Vagina (tissue), 2 donors: ENCODE measurements around the gene SOWAHA. TPM values are rescaled to one million over a fixed set of nuclear protein-coding genes. Genes with fewer than 3 reads are reported as not detected.

Experiments used
- DNase-seq, 2 donors: peaks; one replicate each; pipeline ENCODE4 v3.0.0-alpha.2; 2017; ENCODE audit errors: extremely low spot score in 2 of 2
- H3K27ac ChIP-seq: fragments of 200-600 bp; sonication (generic); one replicate; pipeline ENCODE4 v1.5.1; 2019
- H3K27me3 ChIP-seq: fragments of 200-600 bp; sonication (generic); one replicate; pipeline ENCODE4 v1.5.1; 2019
- H3K36me3 ChIP-seq, 2 donors: fragments of 200-600 bp; sonication (generic); one replicate each; pipeline ENCODE4 v1.5.1; 2017 to 2019
- H3K4me1 ChIP-seq: fragments of 200-600 bp; sonication (generic); one replicate; pipeline ENCODE4 v1.5.1; 2019
- H3K4me3 ChIP-seq, 2 donors: fragments of 200-600 bp; sonication (generic); 1 replicate in 1 of 2; 2 replicates in 1 of 2; pipeline ENCODE4 v1.5.1; 2016 to 2019
- H3K9me3 ChIP-seq: fragments of 200-600 bp; sonication (generic); one replicate; pipeline ENCODE4 v1.5.1; 2019
- CTCF ChIP-seq, 3 experiments: fragments of 450-650 bp in 2 of 3; fragments of 200-600 bp in 1 of 3; sonication (generic) in 1 of 3; IDR thresholded peaks; one replicate each; pipeline ENCODE4 v1.5.1; 2017 to 2019; ENCODE audit warnings: antibody characterized with exemption in 3 of 3, mild to moderate bottlenecking in 2 of 3, moderate library complexity in 2 of 3
- POLR2A ChIP-seq, 2 donors: fragments of 450-650 bp; IDR thresholded peaks; one replicate each; pipeline ENCODE4 v1.6.1; 2017; ENCODE audit warnings: antibody characterized with exemption in 2 of 2, mild to moderate bottlenecking in 2 of 2, moderate library complexity in 2 of 2
- POLR2AphosphoS5 ChIP-seq, 2 donors: sonication (generic); formaldehyde crosslinking; IDR thresholded peaks; one replicate each; pipeline ENCODE4 v1.9.0; 2017; ENCODE audit warnings: antibody characterized with exemption in 2 of 2, mild to moderate bottlenecking in 2 of 2, low read depth in 1 of 2; ENCODE audit not compliant: insufficient read depth in 1 of 2
- intact Hi-C: fragments of 100-400 bp; cut with DNase I; formaldehyde crosslinking; loops from one replicate; pipeline ENCODE4 v1.15.1; 2023
- total RNA-seq: library from RNA; depleted of rRNA; stranded (reverse); fragments of >200 nt; gene quantifications from one replicate; pipeline ENCODE4 v1.2.3, GENCODE V29; 2016

The SOWAHA gene
- total RNA-seq, 1 donor from 2014 or later, result not detected

DNA sequence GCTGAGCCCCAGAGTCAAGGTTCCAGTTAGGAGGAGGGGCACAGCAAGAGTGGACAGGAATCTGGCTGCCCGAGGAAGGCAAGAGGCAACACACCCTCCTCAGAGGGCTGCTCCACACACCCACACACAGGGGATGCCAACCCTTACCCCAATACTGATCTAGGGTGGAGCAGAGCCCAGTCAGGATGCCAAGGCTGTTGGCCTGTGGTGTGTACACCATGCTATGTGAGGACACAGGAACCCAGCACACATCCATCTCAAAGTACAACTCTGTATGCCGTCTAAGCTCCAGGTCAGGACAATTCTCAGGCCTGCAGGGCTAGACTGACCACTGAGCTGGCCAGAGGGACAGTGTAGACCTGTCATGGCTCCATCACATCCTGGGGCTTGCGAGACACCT, 38.7 kb upstream of the SOWAHA start:
- no peak overlapping the region for H3K4me3 ChIP-seq
- DNase-seq, result no peak
- TF ChIP-seq CTCF (IDR thresholded peaks at IDR 0.05) (no peak), POLR2A (IDR thresholded peaks at IDR 0.05) (no peak), POLR2AphosphoS5 (IDR thresholded peaks at IDR 0.05; ENCODE audit: insufficient read depth in 1 of 2, low read depth in 1 of 2) (no peak)
- no peaks in the 10 kb centered on the region for H3K36me3 ChIP-seq
- H3K27ac ChIP-seq, result no peak overlapping the region
- intact Hi-C loops, result no loop called here
- H3K4me1 ChIP-seq, result peaks cover 71% of the 10 kb centered on the region
- no peaks in the 10 kb centered on the region for H3K9me3 ChIP-seq
- no peaks in the 10 kb centered on the region for H3K27me3 ChIP-seq

- Histone ChIP-seq H3K4me3 (no peak overlapping the region), H3K9me3 (no peaks in the 10 kb centered on the region), H3K4me1 (peaks cover 68% of the 10 kb centered on the region), H3K27me3 (no peaks in the 10 kb centered on the region), H3K27ac (peak overlapping the region; percentile 9), H3K36me3 (no peaks in the 10 kb centered on the region)
- intact Hi-C loops, result no loop called here
- TF ChIP-seq POLR2A (IDR thresholded peaks at IDR 0.05) (no peak), POLR2AphosphoS5 (IDR thresholded peaks at IDR 0.05; ENCODE audit: insufficient read depth in 1 of 2, low read depth in 1 of 2) (no peak), CTCF (IDR thresholded peaks at IDR 0.05) (no peak)
- no peak for DNase-seq
Observed at GRCh38 chr5:132774896-132775295, 38.2 kb upstream of the SOWAHA start.

- Histone ChIP-seq H3K9me3 (no peaks in the 10 kb centered on the region), H3K27ac (peak overlapping the region; percentile 86), H3K4me3 (peak overlapping the region in 1 of 2 donors; percentile 87), H3K27me3 (no peaks in the 10 kb centered on the region), H3K4me1 (peaks cover 67% of the 10 kb centered on the region), H3K36me3 (no peaks in the 10 kb centered on the region)
- intact Hi-C loops, result no loop called here
- TF ChIP-seq POLR2AphosphoS5 (IDR thresholded peaks at IDR 0.05; ENCODE audit: insufficient read depth in 1 of 2, low read depth in 1 of 2), result no peak
- TF ChIP-seq CTCF (IDR thresholded peaks at IDR 0.05), result no peak
- no peak for TF ChIP-seq POLR2A (IDR thresholded peaks at IDR 0.05)
- no peak for DNase-seq
Observed at GRCh38 chr5:132775476-132775961, 37.6 kb upstream of the SOWAHA start.

DNA sequence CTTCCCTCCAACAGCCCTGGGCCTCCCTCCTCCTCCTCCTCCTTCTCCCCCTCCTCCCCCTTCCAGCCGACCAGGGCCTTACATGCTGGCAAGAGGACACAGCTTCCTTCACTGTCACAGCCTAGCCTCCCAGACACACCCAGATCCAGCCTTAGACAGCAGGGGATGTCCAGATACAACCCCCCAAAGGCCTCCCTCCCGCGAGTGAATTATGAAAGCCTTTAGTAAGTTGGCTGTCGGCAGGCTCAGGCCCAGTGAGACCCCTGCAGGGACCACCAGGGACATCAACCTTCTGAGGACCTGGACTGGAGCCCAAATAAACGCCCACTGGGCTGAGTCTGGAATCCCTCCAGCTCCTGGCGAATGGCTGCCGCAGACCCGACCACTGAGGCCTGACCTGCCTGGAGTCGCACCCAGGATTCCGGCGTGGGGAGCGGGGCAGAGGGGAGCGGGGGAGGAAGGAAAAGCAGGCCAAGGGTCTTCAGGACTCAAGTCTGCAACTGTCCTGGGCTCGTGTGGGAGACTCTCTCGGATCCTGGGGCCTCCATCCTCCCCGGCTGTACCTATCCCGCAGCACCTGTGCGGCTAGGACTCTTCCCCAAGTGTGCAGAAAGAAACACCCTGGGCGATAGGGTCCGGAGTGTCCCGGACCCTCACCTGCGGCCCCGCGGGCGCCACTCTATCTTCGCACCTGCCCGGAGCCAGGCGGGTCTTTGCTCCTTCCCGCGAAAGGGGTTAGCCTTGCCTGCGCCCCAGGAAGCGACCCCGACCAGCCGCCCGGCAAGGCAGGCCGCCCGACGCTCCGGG, 36.8 kb upstream of the SOWAHA start:
- intact Hi-C loops, result no loop called here
- peak overlapping the region; percentile 86 for H3K27ac ChIP-seq
- H3K9me3 ChIP-seq, result no peaks in the 10 kb centered on the region
- H3K4me1 ChIP-seq, result peaks cover 58% of the 10 kb centered on the region
- TF ChIP-seq CTCF (IDR thresholded peaks at IDR 0.05) (no peak), POLR2AphosphoS5 (IDR thresholded peaks at IDR 0.05; ENCODE audit: insufficient read depth in 1 of 2, low read depth in 1 of 2) (no peak), POLR2A (IDR thresholded peaks at IDR 0.05) (no peak)
- H3K4me3 ChIP-seq, result peak overlapping the region; percentile 87 to 96
- no peak for DNase-seq
- no peaks in the 10 kb centered on the region for H3K27me3 ChIP-seq
- no peaks in the 10 kb centered on the region for H3K36me3 ChIP-seq

DNA sequence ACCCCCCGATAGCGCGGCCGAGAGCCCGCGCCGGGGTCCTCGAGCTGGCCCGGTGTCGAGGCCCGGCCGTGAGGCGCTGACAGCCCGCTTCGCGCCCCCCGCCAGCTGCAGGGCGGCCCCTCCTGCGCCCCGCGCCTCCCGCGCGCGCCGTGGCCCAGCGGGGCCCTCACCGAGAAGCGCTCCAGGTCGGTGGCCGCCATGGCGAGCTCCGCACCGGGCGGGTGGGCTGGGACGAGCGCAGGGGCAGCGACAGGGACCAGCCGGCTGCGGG, 36.2 kb upstream of the SOWAHA start:
- DNase-seq, result no peak
- Histone ChIP-seq H3K4me1 (peaks cover 53% of the 10 kb centered on the region), H3K4me3 (peak overlapping the region; percentile 87 to 96), H3K36me3 (no peaks in the 10 kb centered on the region), H3K27ac (peak overlapping the region; percentile 86), H3K27me3 (no peaks in the 10 kb centered on the region), H3K9me3 (no peaks in the 10 kb centered on the region)
- intact Hi-C loops, result no loop called here
- TF ChIP-seq CTCF (IDR thresholded peaks at IDR 0.05), result no peak
- TF ChIP-seq POLR2A (IDR thresholded peaks at IDR 0.05), result no peak
- no peak for TF ChIP-seq POLR2AphosphoS5 (IDR thresholded peaks at IDR 0.05; ENCODE audit: insufficient read depth in 1 of 2, low read depth in 1 of 2)
